GM18508 (cell line): ENCODE measurements around the gene BICD1.
A peak's percentile ranks its signal among the peaks of the same experiment; 100 is the strongest.
"Not testable (repeated sequence)": the region's sequence is repeated elsewhere in the genome, so short reads cannot be mapped to it uniquely, and the experiment has no call there.

Experiments
- ATAC-seq: cut with Tn5 transposase; IDR thresholded peaks from one replicate; pipeline ENCODE4 v1.9.1; 2021; ENCODE audit warnings: moderate number of reproducible peaks; ENCODE audit not compliant: insufficient read depth, unreplicated experiment

BICD1 gene

GRCh38 chr12:32106517-32107358, at the start of gene BICD1:
Gene BICD1 (plus strand): TSS chr12:32106847. CDS start chr12:32107332, 485 bp downstream.
- ATAC-seq = peak; percentile 56

- no peak for ATAC-seq
Measured at GRCh38 chr12:32061033-32061432, 45.6 kb upstream of the BICD1 start.

DNA sequence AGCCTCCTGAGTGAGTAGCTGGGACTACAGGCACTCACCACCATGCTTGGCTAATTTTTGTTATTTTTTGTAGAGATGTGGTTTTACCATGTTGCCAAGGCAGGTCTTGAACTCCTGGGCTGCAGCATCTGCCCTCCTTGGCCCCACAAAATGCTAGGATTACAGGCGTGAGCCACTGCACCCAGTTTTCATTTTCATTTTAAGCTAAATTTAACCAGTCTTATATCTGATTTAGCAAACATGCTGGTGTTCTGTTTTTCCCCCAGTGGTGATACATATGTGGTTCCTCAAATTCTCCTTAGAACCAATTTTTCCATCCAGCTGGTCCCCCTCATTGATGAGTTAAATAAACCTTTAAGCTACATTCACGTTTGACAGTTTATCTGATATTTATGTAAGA, 43.8 kb upstream of the BICD1 start:
- no peak for ATAC-seq

DNA sequence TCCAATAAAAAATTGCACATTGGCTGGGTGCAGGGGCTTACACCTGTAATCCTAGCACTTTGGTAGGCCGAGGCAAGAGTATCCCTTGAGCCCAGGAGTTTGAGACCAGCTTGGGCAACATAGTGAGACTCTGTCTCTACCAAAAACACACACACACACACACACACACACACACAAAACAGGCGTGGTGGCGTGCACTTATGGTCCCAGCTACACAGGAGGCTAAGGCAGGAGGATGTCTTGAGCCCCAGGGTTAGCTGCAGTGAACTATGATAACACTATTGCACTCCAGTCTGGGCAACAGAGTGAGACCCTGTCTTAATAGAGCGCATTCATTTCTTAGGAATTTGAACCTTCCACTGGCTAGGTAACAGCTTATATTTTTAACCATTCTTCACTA, 42.9 kb upstream of the BICD1 start:
- no peak for ATAC-seq

GRCh38 chr12:32066206-32066605, 40.4 kb upstream of the BICD1 start:
- no peak for ATAC-seq

GRCh38 chr12:32069071-32069470, 37.6 kb upstream of the BICD1 start:
- ATAC-seq = no peak

- ATAC-seq = no peak
Measured at GRCh38 chr12:32069731-32070130, 36.9 kb upstream of the BICD1 start.

DNA sequence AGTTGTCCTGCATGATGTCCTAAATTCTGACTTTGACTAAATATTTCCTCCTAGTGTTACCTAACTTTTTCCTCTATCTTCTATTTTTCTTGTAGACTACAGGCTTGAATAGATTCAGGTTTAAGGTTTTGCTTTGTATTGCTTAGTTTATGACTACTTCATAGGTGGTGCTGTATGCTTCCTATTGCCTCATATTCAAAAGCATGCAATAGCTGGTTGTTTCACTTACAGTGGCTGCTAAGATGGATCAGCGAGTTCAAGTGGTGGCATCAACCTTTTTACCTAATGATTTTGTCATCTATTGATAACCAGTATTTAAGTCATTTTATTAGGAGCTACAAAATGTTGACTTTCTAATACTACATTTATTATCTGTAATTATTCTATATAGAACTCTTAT, 36.3 kb upstream of the BICD1 start:
- ATAC-seq = no peak

DNA sequence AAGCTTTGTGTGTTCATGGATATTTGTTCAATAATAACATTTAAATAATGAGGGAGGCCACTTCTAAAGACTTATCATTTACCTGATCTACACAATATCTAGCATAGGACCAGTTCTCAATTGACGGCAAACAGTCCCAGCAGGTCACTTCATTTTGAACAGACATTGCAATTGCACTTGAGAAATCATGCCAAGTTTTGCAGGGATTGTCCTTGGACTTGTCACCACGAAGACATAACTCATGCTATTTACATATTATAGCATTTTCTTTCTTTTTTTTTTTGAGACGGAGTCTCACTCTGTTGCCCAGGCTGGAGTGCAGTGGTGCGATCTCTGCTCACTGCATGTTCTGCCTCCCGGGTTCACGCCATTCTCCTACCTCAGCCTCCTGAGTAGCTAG, 34.5 kb upstream of the BICD1 start:
- ATAC-seq = no peak

GRCh38 chr12:32074432-32074831, 32.2 kb upstream of the BICD1 start:
- no peak for ATAC-seq

DNA sequence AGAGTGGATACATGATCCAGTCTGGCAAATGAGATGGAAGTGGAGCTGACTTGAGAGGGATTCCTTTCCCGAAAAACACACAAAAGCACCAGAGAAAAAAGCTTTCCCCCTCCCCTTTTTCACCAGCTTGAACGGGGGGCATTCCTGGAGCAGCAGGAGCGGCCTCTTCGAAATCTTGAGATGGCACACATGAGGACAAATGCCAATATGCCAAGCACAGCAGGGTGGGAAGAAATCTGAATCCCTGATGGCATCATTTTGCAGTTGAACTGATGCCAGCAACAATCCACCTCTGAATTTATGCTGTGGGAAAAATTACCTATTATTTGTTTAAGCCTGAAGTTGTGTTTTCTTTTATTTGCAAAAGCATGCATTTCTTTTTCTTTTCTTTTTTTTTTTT, 29.7 kb upstream of the BICD1 start:
- ATAC-seq = no peak

GRCh38 chr12:32080435-32080834, 26.2 kb upstream of the BICD1 start:
- ATAC-seq = no peak

- ATAC-seq = no peak
Measured at GRCh38 chr12:32083489-32083888, 23.2 kb upstream of the BICD1 start.

DNA sequence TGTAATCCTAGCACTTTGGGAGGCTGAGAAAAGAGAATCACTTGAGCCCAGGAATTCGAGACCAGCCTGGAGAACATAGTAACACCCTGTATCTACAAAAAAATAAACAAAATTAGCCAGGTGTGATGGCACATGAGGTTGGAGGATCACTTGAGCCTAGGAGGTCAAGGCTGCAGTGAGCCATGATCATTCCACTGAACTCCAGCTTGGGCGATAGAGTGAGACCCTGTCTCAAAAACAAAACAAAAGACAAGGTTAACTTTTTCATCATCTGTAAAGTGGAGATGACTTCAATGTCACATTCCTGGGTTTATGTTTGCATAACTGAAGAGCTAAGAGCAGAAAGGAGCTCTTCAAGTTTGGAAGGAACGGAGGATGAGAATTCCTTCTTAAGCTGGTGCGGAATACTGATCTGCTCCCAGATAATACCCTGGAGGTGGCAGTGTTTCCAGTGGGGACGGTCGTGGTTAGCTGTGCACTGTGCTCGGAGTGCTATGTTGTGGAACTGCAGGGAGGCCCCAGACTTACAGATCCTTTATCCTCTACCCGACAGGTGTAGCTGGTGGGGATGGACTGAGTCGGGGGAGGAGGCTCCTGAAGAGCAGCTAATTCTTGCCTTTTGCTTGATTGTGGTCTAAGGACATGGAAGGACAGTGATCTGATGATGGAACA, 22.5 kb upstream of the BICD1 start:
- no peak for ATAC-seq

DNA sequence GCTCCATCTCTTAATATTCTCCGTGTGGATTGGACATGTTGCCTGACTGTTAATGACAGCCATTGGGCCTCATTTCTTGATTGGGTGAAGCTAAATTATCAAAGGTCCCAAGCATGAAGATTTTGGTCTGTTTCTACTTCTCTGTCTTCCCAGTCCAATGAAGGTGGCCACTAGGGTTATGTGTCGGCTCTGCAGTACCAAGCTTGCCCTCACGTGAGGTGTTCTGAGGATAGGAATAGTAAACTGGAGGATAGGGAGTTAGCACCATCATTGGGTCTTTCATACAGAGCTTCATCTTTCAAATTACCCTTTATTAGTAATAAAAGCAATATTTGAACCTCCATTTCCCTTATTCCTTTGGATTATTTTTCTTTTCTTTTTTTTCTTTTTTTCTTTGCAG, 21.9 kb upstream of the BICD1 start:
- no peak for ATAC-seq

- ATAC-seq = no peak
Measured at GRCh38 chr12:32087306-32087705, 19.3 kb upstream of the BICD1 start.

- no peak for ATAC-seq
Measured at GRCh38 chr12:32089156-32089555, 17.5 kb upstream of the BICD1 start.

- ATAC-seq = no peak
Measured at GRCh38 chr12:32089586-32089985, 17.1 kb upstream of the BICD1 start.

GRCh38 chr12:32091696-32092095, 15.0 kb upstream of the BICD1 start:
- no peak for ATAC-seq

DNA sequence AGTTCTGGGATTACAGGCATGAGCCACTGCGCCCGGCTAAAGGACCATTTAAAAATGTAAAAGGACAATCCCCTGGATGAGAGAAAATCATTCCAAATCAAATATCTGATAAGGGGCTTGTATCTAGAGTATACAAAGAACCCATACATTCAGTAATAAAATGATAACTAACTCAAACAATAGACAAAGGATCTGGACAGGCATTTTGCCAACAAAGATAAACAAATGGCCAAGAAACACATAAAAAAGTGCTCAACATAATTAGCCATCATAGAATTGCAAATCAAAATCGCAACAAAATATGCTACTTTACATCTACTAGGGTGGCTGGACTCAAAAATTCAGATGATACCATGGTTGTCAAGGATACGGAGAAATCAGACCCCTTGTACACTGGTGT, 8.5 kb upstream of the BICD1 start:
- no peak for ATAC-seq

DNA sequence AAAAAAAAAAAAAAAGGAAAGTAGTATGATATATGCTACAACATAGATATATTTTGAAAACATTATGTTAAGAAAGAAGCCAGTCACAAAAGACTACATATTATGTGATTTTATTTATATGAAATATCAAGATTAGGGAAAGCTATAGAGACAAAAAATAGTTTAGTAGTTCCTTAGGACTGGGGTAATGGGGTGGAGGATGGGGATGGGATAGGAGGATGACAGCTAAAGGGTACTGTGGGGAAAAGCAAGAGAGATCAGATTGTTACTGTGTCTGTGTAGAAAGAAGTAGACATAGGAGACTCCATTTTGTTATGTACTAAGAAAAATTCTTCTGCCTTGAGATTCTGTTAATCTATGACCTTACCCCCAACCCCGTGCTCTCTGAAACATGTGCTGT, 7.4 kb upstream of the BICD1 start:
- ATAC-seq = not testable (repeated sequence)

- ATAC-seq = no peak
Measured at GRCh38 chr12:32100361-32100760, 6.3 kb upstream of the BICD1 start.
